ENCODE results near the gene MAPK1IP1L.

The MAPK1IP1L gene

DNA sequence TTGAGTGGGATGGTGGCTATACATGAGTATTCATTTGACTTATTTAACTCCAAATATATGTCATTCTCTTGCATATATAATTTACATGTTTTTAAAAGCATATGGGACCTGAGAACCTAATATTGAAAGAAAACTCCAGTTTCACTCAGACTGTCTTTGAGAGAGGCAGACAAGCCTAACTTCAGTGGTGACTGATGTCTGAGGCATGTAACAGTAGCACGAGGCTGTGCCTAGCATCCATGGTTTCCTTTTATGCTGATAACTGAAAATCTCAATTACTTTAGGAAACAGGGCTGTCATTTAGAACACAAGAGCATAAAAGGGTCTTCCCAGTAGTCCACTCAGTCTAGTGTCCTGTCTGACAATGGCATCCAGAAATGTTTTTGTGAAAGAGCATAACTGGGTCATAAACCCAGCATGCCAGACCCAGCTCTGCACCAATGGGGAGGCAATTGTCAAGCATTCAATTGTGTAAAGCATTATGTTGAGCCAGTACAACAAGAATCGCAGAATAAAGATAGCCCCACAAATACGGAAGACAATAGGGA, 24.3 kb downstream of the MAPK1IP1L start:
- no peaks in the 10 kb centered on the region for H3K36me3 ChIP-seq (ENCODE audit: control insufficient read depth in 2 of 2, insufficient read depth in 1 of 2, low read length in 2 of 2)
- H3K27ac ChIP-seq (ENCODE audit: extremely low read depth, low read depth, low read length) = no peak overlapping the region
- POLR2A ChIA-PET = no interaction called here
- CTCF ChIA-PET = interaction anchor here (1.0 to 1.7 kb wide), 2 partner anchors 14 to 45 kb away, joined by 4 to 5 read pairs; no protein-coding TSS in a partner anchor
- TF ChIP-seq OSR2 (tag by site-specific recombination; IDR thresholded peaks at IDR 0.05) (no peak), ZBTB17 (tag by site-specific recombination; IDR thresholded peaks at IDR 0.05) (no peak), ZNF629 (tag by site-specific recombination; IDR thresholded peaks at IDR 0.05) (no peak), FEZF1 (tag by site-specific recombination; IDR thresholded peaks at IDR 0.05) (no peak), CTCF (tag by site-specific recombination; IDR thresholded peaks at IDR 0.05) (no peak), REPIN1 (tag by site-specific recombination; IDR thresholded peaks at IDR 0.05; ENCODE audit: low read depth) (no peak), TSHZ1 (tag by site-specific recombination; IDR thresholded peaks at IDR 0.05; ENCODE audit: borderline replicate concordance) (no peak)
- TF ChIP-seq, protein P1, sequence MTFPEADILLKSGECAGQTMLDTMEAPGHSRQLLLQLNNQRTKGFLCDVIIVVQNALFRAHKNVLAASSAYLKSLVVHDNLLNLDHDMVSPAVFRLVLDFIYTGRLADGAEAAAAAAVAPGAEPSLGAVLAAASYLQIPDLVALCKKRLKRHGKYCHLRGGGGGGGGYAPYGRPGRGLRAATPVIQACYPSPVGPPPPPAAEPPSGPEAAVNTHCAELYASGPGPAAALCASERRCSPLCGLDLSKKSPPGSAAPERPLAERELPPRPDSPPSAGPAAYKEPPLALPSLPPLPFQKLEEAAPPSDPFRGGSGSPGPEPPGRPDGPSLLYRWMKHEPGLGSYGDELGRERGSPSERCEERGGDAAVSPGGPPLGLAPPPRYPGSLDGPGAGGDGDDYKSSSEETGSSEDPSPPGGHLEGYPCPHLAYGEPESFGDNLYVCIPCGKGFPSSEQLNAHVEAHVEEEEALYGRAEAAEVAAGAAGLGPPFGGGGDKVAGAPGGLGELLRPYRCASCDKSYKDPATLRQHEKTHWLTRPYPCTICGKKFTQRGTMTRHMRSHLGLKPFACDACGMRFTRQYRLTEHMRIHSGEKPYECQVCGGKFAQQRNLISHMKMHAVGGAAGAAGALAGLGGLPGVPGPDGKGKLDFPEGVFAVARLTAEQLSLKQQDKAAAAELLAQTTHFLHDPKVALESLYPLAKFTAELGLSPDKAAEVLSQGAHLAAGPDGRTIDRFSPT (tag by site-specific recombination; IDR thresholded peaks at IDR 0.05) = no peak
- TF ChIP-seq, protein P2, sequence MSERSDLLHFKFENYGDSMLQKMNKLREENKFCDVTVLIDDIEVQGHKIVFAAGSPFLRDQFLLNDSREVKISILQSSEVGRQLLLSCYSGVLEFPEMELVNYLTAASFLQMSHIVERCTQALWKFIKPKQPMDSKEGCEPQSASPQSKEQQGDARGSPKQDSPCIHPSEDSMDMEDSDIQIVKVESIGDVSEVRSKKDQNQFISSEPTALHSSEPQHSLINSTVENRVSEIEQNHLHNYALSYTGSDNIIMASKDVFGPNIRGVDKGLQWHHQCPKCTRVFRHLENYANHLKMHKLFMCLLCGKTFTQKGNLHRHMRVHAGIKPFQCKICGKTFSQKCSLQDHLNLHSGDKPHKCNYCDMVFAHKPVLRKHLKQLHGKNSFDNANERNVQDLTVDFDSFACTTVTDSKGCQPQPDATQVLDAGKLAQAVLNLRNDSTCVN (tag by site-specific recombination; optimal IDR thresholded peaks at IDR 0.05) = no peak
- no peak overlapping the region for H3K4me3 ChIP-seq (ENCODE audit: low read depth, low read length)
- H3K4me1 ChIP-seq (ENCODE audit: control insufficient read depth, insufficient read depth, low read length) = no peaks in the 10 kb centered on the region
- no peaks in the 10 kb centered on the region for H3K9me3 ChIP-seq (ENCODE audit: control insufficient read depth, insufficient read depth, low read depth, low read length)

GRCh38 chr14:55077170-55078151, 26.0 kb downstream of the MAPK1IP1L start:
- H3K27ac ChIP-seq (ENCODE audit: extremely low read depth, low read depth, low read length) = no peak overlapping the region
- H3K36me3 ChIP-seq (ENCODE audit: control insufficient read depth in 2 of 2, insufficient read depth in 1 of 2, low read length in 2 of 2) = no peaks in the 10 kb centered on the region
- no peaks in the 10 kb centered on the region for H3K4me1 ChIP-seq (ENCODE audit: control insufficient read depth, insufficient read depth, low read length)
- ChIA-PET CTCF (interaction anchor here (0.7 to 1.7 kb wide), 6 partner anchors 12 to 350 kb away, joined by 3 to 5 read pairs (median 3); no protein-coding TSS in a partner anchor), POLR2A (interaction anchor here (0.6 to 2.2 kb wide), 3 partner anchors 17 to 206 kb away, joined by 3 to 11 read pairs (median 4); partner anchors contain the start of gene MAPK1IP1L)
- H3K9me3 ChIP-seq (ENCODE audit: control insufficient read depth, insufficient read depth, low read depth, low read length) = no peaks in the 10 kb centered on the region
- H3K4me3 ChIP-seq (ENCODE audit: low read depth, low read length) = no peak overlapping the region
- no peak for TF ChIP-seq ZNF266 (tag by site-specific recombination; IDR thresholded peaks at IDR 0.05; ENCODE audit: low read depth)
- no peak for TF ChIP-seq ZBTB17 (tag by site-specific recombination; IDR thresholded peaks at IDR 0.05)
- no peak for TF ChIP-seq ZNF677 (tag by site-specific recombination; IDR thresholded peaks at IDR 0.05)
- no peak for TF ChIP-seq ZNF658 (tag by site-specific recombination; IDR thresholded peaks at IDR 0.05)
- no peak for TF ChIP-seq EGR2 (tag by site-specific recombination; IDR thresholded peaks at IDR 0.05; ENCODE audit: low read depth)
- TF ChIP-seq, protein P3, sequence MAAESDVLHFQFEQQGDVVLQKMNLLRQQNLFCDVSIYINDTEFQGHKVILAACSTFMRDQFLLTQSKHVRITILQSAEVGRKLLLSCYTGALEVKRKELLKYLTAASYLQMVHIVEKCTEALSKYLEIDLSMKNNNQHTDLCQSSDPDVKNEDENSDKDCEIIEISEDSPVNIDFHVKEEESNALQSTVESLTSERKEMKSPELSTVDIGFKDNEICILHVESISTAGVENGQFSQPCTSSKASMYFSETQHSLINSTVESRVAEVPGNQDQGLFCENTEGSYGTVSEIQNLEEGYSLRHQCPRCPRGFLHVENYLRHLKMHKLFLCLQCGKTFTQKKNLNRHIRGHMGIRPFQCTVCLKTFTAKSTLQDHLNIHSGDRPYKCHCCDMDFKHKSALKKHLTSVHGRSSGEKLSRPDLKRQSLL (tag by site-specific recombination; IDR thresholded peaks at IDR 0.05) = no peak
- TF ChIP-seq ZNF114 (tag by site-specific recombination; IDR thresholded peaks at IDR 0.05) = no peak
- no peak for TF ChIP-seq ZNF121 (tag by site-specific recombination; IDR thresholded peaks at IDR 0.05)
- TF ChIP-seq KLF7 (tag by site-specific recombination; IDR thresholded peaks at IDR 0.05; ENCODE audit: borderline replicate concordance) = no peak
- TF ChIP-seq ZNF174 (tag by site-specific recombination; IDR thresholded peaks at IDR 0.05) = no peak
- no peak for TF ChIP-seq ZNF19 (tag by site-specific recombination; IDR thresholded peaks at IDR 0.05; ENCODE audit: low read depth)
- TF ChIP-seq SCRT2 (tag by site-specific recombination; IDR thresholded peaks at IDR 0.05) = no peak
- no peak for TF ChIP-seq ZBTB7A (tag by site-specific recombination; IDR thresholded peaks at IDR 0.05; ENCODE audit: low read depth)
